Esophagus muscularis mucosa (tissue), 4 donors: ENCODE results near the gene HTT. TPM values are rescaled to one million over a fixed set of nuclear protein-coding genes. Genes with fewer than 3 reads are reported as not detected.

Experiments
- DNase-seq: peaks from one replicate; pipeline ENCODE4 v3.0.0-alpha.2; 2017; ENCODE audit errors: extremely low spot score
- H3K27ac ChIP-seq, 4 donors: fragments of 200-600 bp; sonication (generic); replicated peaks in 1 of 4; 1 replicate in 3 of 4; 2 replicates in 1 of 4; pipeline ENCODE4 v1.5.1; 2016 to 2019; ENCODE audit warnings: mild to moderate bottlenecking in 1 of 4
- H3K27me3 ChIP-seq, 4 donors: fragments of 200-600 bp; sonication (generic); one replicate each; pipeline versions ENCODE4 v1.5.1 to v1.6.0; 2016 to 2019
- H3K36me3 ChIP-seq, 4 donors: fragments of 200-600 bp; sonication (generic); one replicate each; pipeline ENCODE4 v1.5.1; 2016 to 2019
- H3K4me1 ChIP-seq, 4 donors: fragments of 200-600 bp; sonication (generic); one replicate each; pipeline ENCODE4 v1.5.1; 2016 to 2019
- H3K4me3 ChIP-seq, 4 donors: fragments of 200-600 bp; sonication (generic); 1 replicate in 2 of 4; 2 replicates in 2 of 4; pipeline ENCODE4 v1.5.1; 2016 to 2019; ENCODE audit warnings: mild to moderate bottlenecking in 4 of 4, moderate library complexity in 1 of 4
- H3K9me3 ChIP-seq, 4 donors: fragments of 200-600 bp; sonication (generic); 1 replicate in 3 of 4; 2 replicates in 1 of 4; pipeline ENCODE4 v1.5.1; 2016 to 2019
- EP300 ChIP-seq: sonication (generic); formaldehyde crosslinking; IDR thresholded peaks from one replicate; pipeline ENCODE4 v1.6.1; 2017; ENCODE audit warnings: antibody characterized with exemption
- POLR2A ChIP-seq: fragments of 450-650 bp; IDR thresholded peaks from one replicate; pipeline ENCODE4 v1.6.1; 2017; ENCODE audit warnings: antibody characterized with exemption, moderate library complexity, mild to moderate bottlenecking, low read depth
- POLR2AphosphoS5 ChIP-seq, 2 donors: sonication (generic); formaldehyde crosslinking; IDR thresholded peaks; one replicate each; pipeline ENCODE4 v1.6.1; 2017; ENCODE audit warnings: antibody characterized with exemption in 2 of 2
- WGBS: methylation state at CpG from one replicate; pipeline ENCODE4 v1.1.5; 2018; 5-methylcytosine and 5-hydroxymethylcytosine counted together
- intact Hi-C: fragments of 100-400 bp; cut with DNase I; formaldehyde crosslinking; loops from one replicate; pipeline ENCODE4 v1.15.1; 2023
- total RNA-seq, 4 donors: library from RNA; depleted of rRNA; stranded (reverse); fragments of >200 nt; gene quantifications; one replicate each; pipeline versions ENCODE4 v1.1.0 to v1.2.1, GENCODE V29; 2016
- TF ChIP-seq, protein P1 (sequence below), 3 experiments: fragments of 200-600 bp in 2 of 3; fragments of 450-650 bp in 1 of 3; sonication (generic) in 2 of 3; IDR thresholded peaks; one replicate each; pipeline ENCODE4 v1.5.1; 2017 to 2019; ENCODE audit warnings: antibody characterized with exemption in 3 of 3, mild to moderate bottlenecking in 2 of 3, moderate library complexity in 1 of 3

Gene HTT
- total RNA-seq, 4 donors from 2014 or later: 30.2 to 65.7 (median 49.3) TPM

DNA sequence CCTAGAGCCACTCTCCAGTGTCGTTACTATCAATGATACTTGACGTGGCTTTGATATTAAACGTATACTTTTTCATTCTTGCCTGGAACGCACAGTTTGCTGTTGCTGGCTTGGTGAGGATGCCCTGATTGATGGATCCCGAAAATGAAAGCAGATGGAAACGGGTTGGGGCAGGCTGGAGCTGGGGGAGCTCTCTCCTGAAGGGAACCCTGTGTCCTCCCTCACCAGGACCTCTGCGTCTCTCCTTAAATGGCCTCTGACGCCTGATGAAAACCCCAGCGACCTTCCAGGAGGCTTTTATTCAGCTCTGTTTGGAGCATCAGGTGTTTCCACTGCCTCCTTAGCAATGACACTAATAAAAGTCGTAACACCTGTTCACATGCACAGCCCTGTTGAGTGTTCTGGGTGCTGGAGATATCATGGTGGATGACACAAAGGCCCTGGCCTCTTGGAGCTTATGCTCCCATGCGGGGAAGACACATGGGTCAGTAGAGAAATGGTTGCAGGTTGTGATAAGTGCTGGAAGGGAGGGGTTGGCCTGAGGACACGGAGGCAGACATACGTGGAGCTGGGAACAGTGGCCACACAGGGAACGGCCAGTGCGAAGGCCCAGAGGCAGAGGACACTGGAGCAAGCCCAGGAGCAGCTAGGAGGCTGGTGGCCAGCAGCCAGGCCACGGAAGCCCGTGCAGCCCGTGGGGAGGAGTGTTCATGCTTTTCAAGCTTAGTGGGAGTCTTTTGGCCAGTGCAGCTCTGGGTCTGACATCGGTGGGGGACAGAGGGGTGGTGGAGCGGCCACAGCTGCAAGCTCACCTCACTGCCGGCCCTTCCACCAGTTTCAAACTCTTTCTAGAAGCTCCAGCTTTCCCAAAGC, 182.0 kb downstream of the HTT start:
- WGBS: 91% methylated on average over 21 of the region's 21 CpGs
- H3K4me1 ChIP-seq: no peaks in the 10 kb centered on the region
- H3K27ac ChIP-seq: no peak overlapping the region
- no peak overlapping the region for H3K4me3 ChIP-seq
- no peaks in the 10 kb centered on the region for H3K9me3 ChIP-seq
- H3K27me3 ChIP-seq: no peaks in the 10 kb centered on the region
- intact Hi-C loops: no loop called here
- DNase-seq: no peak
- TF ChIP-seq, protein P1, sequence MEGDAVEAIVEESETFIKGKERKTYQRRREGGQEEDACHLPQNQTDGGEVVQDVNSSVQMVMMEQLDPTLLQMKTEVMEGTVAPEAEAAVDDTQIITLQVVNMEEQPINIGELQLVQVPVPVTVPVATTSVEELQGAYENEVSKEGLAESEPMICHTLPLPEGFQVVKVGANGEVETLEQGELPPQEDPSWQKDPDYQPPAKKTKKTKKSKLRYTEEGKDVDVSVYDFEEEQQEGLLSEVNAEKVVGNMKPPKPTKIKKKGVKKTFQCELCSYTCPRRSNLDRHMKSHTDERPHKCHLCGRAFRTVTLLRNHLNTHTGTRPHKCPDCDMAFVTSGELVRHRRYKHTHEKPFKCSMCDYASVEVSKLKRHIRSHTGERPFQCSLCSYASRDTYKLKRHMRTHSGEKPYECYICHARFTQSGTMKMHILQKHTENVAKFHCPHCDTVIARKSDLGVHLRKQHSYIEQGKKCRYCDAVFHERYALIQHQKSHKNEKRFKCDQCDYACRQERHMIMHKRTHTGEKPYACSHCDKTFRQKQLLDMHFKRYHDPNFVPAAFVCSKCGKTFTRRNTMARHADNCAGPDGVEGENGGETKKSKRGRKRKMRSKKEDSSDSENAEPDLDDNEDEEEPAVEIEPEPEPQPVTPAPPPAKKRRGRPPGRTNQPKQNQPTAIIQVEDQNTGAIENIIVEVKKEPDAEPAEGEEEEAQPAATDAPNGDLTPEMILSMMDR (IDR thresholded peaks at IDR 0.05): no peak
- TF ChIP-seq POLR2A: no peak
- no peak for TF ChIP-seq POLR2AphosphoS5 (IDR thresholded peaks at IDR 0.05)
- TF ChIP-seq EP300: no peak
- H3K36me3 ChIP-seq: peaks cover 0 to 17% (median 7%) of the 10 kb centered on the region in 4 donors

DNA sequence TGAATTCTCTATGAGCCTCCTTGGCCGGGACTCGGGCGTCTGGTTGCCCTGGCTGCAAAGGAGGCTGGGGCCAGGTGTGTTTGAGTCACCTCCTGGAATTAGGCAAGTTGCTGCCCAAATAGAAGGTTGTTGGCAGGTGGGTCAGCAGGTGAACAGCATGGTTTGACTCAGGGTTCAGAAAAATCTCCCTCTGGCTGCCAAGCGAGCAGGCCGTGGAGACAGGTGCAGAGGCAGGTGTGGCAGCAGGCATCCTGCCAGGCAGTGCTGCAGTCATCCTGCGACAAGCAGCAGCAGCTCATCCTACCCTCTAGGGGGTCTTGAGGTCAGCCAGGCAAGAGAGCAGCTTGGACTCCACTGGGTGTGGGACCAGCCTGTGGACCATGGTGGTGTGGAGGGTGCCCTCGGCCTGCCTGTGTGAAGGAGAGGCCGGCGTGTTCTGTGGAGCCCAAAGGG, 182.6 kb downstream of the HTT start:
- WGBS: 99% methylated on average over 6 of the region's 9 CpGs
- H3K27ac ChIP-seq: no peak overlapping the region
- intact Hi-C loops: no loop called here
- H3K4me1 ChIP-seq: no peaks in the 10 kb centered on the region
- no peaks in the 10 kb centered on the region for H3K9me3 ChIP-seq
- H3K4me3 ChIP-seq: no peak overlapping the region
- no peak for DNase-seq
- peaks cover 0 to 17% (median 7%) of the 10 kb centered on the region in 4 donors for H3K36me3 ChIP-seq
- TF ChIP-seq POLR2AphosphoS5 (IDR thresholded peaks at IDR 0.05): no peak
- TF ChIP-seq, protein P1 (IDR thresholded peaks at IDR 0.05): no peak
- TF ChIP-seq EP300: no peak
- TF ChIP-seq POLR2A: no peak
- no peaks in the 10 kb centered on the region for H3K27me3 ChIP-seq

DNA sequence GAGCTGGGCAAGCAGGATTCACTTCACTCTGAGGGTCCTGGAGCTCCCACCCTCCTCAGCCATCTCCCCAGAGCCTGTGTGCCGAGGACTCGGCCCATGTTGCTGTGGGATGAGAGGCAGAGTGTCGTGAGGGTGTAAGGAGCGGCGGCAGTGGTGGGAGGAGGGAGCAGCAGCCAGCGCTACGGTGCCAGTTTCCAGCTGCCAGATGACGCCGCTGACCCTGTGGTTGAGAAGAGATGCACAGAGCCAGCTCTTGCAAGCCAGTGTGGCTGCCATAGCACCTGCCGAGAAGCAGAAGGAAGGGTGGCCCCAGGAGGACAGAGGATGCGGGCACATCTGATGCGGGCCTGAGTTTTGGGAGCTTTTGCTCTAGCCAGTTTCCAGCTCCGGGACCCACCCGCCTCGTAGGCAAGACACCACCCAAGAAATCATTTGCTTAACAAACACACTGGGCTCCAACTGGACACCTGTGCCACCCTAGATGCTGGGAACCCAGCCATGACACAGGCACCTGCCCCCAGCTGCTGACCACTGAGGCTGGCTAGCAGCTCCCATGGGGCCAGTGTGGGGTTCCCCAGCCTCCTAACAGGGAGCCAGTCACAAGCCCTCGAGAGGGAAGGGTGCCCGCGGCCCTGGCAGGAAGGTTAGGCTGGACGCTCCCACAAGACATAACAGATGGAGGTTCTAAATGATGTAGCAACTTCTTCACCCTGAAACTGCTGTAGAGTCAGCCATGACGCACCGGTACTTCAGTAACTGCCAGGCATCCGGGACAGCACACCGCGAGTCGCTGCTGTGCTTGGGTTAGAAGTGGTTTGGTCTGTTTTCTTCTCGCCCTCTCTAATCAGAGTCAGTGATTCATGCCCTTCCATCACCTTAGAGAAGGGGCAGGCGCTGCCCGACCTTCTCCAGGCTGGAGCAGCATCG, 183.3 kb downstream of the HTT start:
- no peak overlapping the region for H3K27ac ChIP-seq
- H3K4me3 ChIP-seq: no peak overlapping the region
- H3K27me3 ChIP-seq: no peaks in the 10 kb centered on the region
- no peaks in the 10 kb centered on the region for H3K9me3 ChIP-seq
- 93% methylated on average over 25 of the region's 29 CpGs for WGBS
- intact Hi-C loops: no loop called here
- H3K36me3 ChIP-seq: peaks cover 0 to 17% (median 7%) of the 10 kb centered on the region in 4 donors
- no peak for DNase-seq
- TF ChIP-seq EP300 (no peak), POLR2A (no peak), POLR2AphosphoS5 (IDR thresholded peaks at IDR 0.05) (no peak)
- TF ChIP-seq, protein P1 (IDR thresholded peaks at IDR 0.05): no peak
- H3K4me1 ChIP-seq: no peaks in the 10 kb centered on the region

DNA sequence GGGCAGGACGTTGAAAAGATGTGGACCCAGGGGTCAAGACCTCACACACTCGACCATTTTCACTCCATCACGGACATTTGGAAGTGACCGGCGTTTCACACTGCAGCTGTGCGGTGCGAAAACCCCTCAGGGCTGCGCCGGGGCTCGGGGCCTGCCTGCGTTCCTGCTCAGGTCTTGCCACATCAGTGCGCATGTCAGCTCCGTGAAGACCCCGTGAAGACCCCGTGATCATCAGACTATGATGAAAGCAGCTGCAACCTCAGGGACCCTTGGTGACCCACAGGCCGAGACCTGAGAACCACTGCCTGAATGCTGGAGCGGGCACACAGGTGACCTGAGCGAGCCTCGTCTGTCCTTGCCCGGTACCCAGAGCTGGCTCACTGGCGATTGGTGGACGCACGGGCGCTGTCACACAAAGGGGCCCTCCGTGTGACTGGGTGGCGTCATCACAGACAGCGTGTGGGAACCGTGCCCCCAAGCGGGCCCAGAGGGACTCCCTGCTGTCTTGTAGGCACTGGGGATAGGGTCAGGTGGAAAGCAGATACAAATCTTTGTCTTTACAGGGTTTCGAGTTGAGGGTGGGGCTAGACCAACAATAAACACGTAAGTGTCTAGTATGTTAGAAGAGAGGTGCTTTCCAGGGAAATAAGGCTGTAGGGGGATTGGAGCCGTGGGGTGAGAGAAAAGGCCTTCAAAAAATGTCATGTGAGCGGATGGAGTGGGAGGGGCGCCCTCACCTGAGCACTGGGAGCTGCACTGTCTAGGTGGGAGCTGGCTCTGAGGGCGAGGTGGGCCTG, 187.1 kb downstream of the HTT start:
- Histone ChIP-seq H3K27ac (no peak overlapping the region), H3K9me3 (no peaks in the 10 kb centered on the region), H3K4me1 (no peaks in the 10 kb centered on the region), H3K4me3 (no peak overlapping the region), H3K36me3 (peaks cover 0 to 5% (median 0%) of the 10 kb centered on the region in 4 donors), H3K27me3 (no peaks in the 10 kb centered on the region)
- 90% methylated on average over 24 of the region's 35 CpGs for WGBS
- intact Hi-C loops: no loop called here
- DNase-seq: no peak
- no peak for TF ChIP-seq POLR2AphosphoS5 (IDR thresholded peaks at IDR 0.05)
- no peak for TF ChIP-seq POLR2A
